Psoas muscle (tissue), 8 donors: Measurements from ENCODE around the gene BMP8A. TPM values are rescaled to one million over a fixed set of nuclear protein-coding genes. Genes with fewer than 3 reads are reported as not detected.
A peak's percentile ranks its signal among the peaks of the same experiment; 100 is the strongest.

Experiments
- ATAC-seq, 4 donors: fragments of 200-7000 bp; cut with Tn5 transposase; one replicate each; pipeline ENCODE4 v1.9.1; 2020; ENCODE audit warnings: moderate library complexity in 3 of 4, mild to moderate bottlenecking in 2 of 4
- DNase-seq, 2 donors: peaks; one replicate each; pipeline ENCODE4 v3.0.0-alpha.2; 2020
- H3K27ac ChIP-seq: fragments of 200-600 bp; one replicate; pipeline ENCODE4 v1.8.0; 2022
- H3K27me3 ChIP-seq, 3 donors: fragments of 200-600 bp in 1 of 3; one replicate each; pipeline versions ENCODE4 v1.6.1 to v1.8.0; 2013 to 2022; ENCODE audit warnings: low read length in 2 of 3, mild to moderate bottlenecking in 2 of 3, moderate library complexity in 1 of 3; ENCODE audit not compliant: insufficient read depth in 3 of 3
- H3K36me3 ChIP-seq, 2 donors: fragments of 200-600 bp in 1 of 2; one replicate each; pipeline versions ENCODE4 v1.6.1 to v1.8.0; 2013 to 2022; ENCODE audit warnings: low read depth in 1 of 2, mild to moderate bottlenecking in 1 of 2, moderate library complexity in 1 of 2; ENCODE audit not compliant: insufficient read depth in 1 of 2
- H3K4me1 ChIP-seq: fragments of 200-600 bp; one replicate; pipeline ENCODE4 v1.8.0; 2022
- H3K4me3 ChIP-seq: fragments of 200-600 bp; one replicate; pipeline ENCODE4 v1.8.0; 2022; ENCODE audit warnings: mild to moderate bottlenecking
- H3K9me3 ChIP-seq: fragments of 200-600 bp; one replicate; pipeline ENCODE4 v1.8.0; 2022
- WGBS, 3 donors: extraction: QIAGEN DNeasy Blood & Tissue Kit; methylation state at CpG; one replicate each; pipeline versions ENCODE4 v1.1.6 to v1.1.7; 2013; 5-methylcytosine and 5-hydroxymethylcytosine counted together
- intact Hi-C, 2 donors: fragments of 100-400 bp; cut with DNase I; formaldehyde crosslinking; loops; one replicate each; pipeline versions ENCODE4 v1.11.0 to v1.14.2; 2022
- polyA plus RNA-seq, 3 donors: library from polyadenylated mRNA; stranded (reverse); fragments of 200-250 nt; gene quantifications; one replicate each; pipeline ENCODE4 v1.2.3, GENCODE V29; 2013
- total RNA-seq, 4 donors: library from RNA; stranded (reverse); fragmentation: NEBNext Ultra II Directional in 2 of 4; extraction: Animal tissue kit (Norgen Biotek cat#: 25700) in 2 of 4; gene quantifications; one replicate each; pipeline versions ENCODE4 v1.2.1 to v1.2.4, GENCODE V29; 2021 to 2023
- TF ChIP-seq, protein P1 (sequence below): fragments of 200-600 bp; IDR thresholded peaks from one replicate; pipeline ENCODE4 v1.8.0; 2022; ENCODE audit warnings: antibody characterized with exemption
- donor health status: healthy with polysubstance abuse.
- donor health status: DM: no; HTN: no; CAD: no; lungs with moderate emphysema.
- donor health status: Bipolar disorder and iron deficiency.
- donor health status: healthy.
- donor health status: DM: yes; HTN: yes; CAD: no.
- donor health status: DM: no; HTN: no; CAD: no.
- donor health status: DM: no; HTN: no; CAD: no.
- donor health status: DM: yes; HTN: yes; CAD: no.

The BMP8A gene
- total and polyA plus RNA-seq, 7 donors, result 0.04 TPM; not detected in 6

DNA sequence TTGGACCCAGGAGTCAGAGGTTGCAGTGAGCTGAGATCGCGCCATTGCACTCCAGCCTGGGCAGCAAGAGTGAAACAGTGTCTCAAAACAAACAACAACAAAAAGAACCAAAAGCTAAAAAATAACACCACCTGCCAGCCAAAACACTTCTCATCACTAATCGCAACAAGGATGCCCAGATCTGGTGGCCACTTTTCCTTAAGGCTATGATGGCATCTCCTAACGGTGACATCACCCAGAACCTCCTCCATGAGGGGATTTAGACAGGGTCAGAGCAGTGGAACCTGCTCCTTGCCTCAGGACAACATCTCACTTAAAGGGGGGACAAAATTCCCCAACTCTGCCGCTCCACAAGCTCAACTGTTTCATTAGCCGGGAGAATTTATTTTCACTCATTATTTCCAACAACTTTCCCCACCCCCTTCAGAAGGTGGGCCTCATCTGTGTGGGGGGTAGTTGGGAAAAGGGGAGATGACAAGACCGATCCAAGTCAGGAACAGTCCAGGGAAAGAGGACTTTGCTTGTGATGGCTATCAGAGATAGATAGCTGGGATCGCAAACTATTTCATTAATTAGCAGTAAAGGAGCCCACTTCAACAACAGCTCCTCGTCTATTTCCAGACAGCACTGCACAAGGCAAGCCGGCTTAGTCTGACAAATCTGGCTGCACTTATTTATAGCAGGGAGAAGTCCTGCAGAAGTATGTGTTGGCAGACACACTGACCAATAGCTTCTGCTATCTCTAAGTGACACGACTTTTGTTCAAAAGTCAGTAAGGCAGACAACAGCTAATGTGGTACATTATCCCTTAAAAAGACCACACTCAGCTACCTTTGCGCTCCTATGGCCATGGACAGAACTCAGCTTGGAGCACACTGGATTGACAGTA lies 82.5 kb downstream of the BMP8A start:
- DNase-seq (no peak), ATAC-seq (peak; percentile 67 to 80 (median 74))
- TF ChIP-seq, protein P1, sequence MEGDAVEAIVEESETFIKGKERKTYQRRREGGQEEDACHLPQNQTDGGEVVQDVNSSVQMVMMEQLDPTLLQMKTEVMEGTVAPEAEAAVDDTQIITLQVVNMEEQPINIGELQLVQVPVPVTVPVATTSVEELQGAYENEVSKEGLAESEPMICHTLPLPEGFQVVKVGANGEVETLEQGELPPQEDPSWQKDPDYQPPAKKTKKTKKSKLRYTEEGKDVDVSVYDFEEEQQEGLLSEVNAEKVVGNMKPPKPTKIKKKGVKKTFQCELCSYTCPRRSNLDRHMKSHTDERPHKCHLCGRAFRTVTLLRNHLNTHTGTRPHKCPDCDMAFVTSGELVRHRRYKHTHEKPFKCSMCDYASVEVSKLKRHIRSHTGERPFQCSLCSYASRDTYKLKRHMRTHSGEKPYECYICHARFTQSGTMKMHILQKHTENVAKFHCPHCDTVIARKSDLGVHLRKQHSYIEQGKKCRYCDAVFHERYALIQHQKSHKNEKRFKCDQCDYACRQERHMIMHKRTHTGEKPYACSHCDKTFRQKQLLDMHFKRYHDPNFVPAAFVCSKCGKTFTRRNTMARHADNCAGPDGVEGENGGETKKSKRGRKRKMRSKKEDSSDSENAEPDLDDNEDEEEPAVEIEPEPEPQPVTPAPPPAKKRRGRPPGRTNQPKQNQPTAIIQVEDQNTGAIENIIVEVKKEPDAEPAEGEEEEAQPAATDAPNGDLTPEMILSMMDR, result no peak
- Histone ChIP-seq H3K4me1 (peaks cover 19% of the 10 kb centered on the region), H3K4me3 (peak overlapping the region; percentile 77), H3K27me3 (no peaks in the 10 kb centered on the region), H3K36me3 (peaks cover 24 to 46% of the 10 kb centered on the region in 2 donors), H3K27ac (peak overlapping the region; percentile 89), H3K9me3 (no peaks in the 10 kb centered on the region)
- WGBS, 3 donors, result 34 to 43% (median 36%) methylated on average over 12 of the region's 12 CpGs
- intact Hi-C loops, result no loop called here

DNA sequence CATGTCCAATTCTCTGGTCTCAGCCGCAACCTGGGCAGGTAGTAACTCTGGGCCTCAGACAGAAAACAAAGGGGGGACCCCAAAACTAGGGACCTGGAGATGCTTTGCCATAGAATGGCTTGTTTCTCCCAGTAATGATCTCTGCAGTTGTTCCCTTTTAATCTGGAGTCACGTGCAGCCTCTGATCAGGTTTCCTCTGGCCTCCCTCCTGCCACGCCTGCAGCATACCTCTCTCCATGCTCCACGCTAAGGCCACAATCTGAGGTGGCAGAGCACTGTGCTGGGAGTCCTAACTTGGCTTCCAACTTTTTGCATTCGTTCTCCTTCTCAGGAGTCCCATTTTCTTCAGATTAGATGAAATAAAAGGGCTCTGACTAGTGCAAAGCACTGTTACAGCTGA lies 83.2 kb downstream of the BMP8A start:
- Histone ChIP-seq H3K4me1 (peaks cover 19% of the 10 kb centered on the region), H3K4me3 (peak overlapping the region; percentile 77), H3K9me3 (no peaks in the 10 kb centered on the region), H3K36me3 (peaks cover 17 to 39% of the 10 kb centered on the region in 2 donors), H3K27ac (peak overlapping the region; percentile 89), H3K27me3 (no peaks in the 10 kb centered on the region)
- 12 to 27% (median 12%) methylated on average over 5 of the region's 5 CpGs for WGBS, 3 donors
- DNase-seq, result peak in 1 of 2 donors; percentile 73
- intact Hi-C loops, result no loop called here
- TF ChIP-seq, protein P1, result no peak
- ATAC-seq, result peak; percentile 63 to 78 (median 70)

Other genes with a start within 250 kb of the BMP8A start
- 100 to 1,000 TPM; 370 to 530 (median 476) TPM for gene PABPC4, start 85.2 kb downstream of the BMP8A start, total RNA-seq
- 100 to 1,000 TPM; 194 to 302 (median 241) TPM for gene PABPC4, start 85.2 kb downstream of the BMP8A start, polyA plus RNA-seq
- 10 to 100 TPM in 1 of 4 donors, 1 to 10 TPM in 3; 4.1 to 10.0 (median 6.5) TPM for gene HEYL, start 148.0 kb downstream of the BMP8A start, total RNA-seq
- 1 to 10 TPM; 2.1 to 5.8 (median 3.2) TPM for gene HEYL, start 148.0 kb downstream of the BMP8A start, polyA plus RNA-seq
- gene NT5C1A, start 180.5 kb downstream of the BMP8A start, total RNA-seq, result 100 to 1,000 TPM in 1 of 4 donors, 10 to 100 TPM in 3; 35.0 to 112 (median 63.3) TPM
- 1 to 10 TPM; 1.2 to 7.7 (median 2.3) TPM for gene NT5C1A, start 180.5 kb downstream of the BMP8A start, polyA plus RNA-seq
- gene HPCAL4, start 199.8 kb downstream of the BMP8A start, total RNA-seq, result 1 to 10 TPM; 1.3 to 9.4 (median 3.1) TPM
- 1 to 10 TPM in 2 of 3 donors, under 1 TPM in 1; 0.29 to 3.2 (median 1.3) TPM for gene HPCAL4, start 199.8 kb downstream of the BMP8A start, polyA plus RNA-seq
- gene PPIE, start 247.2 kb downstream of the BMP8A start, total RNA-seq, result 10 to 100 TPM; 23.5 to 34.3 (median 33.2) TPM
- gene PPIE, start 247.2 kb downstream of the BMP8A start, polyA plus RNA-seq, result 10 to 100 TPM; 44.5 to 53.2 (median 49.4) TPM